ENCODE results near the gene DNAJC5. TPM values are rescaled to one million over a fixed set of nuclear protein-coding genes. Genes with fewer than 3 reads are reported as not detected.

The DNAJC5 gene
- total RNA-seq, 2 donors from 2014 or later, result 58.9 to 63.9 TPM

- Histone ChIP-seq H3K4me3 (no peak overlapping the region), H3K9me3 (no peaks in the 10 kb centered on the region), H3K36me3 (peaks cover 14% of the 10 kb centered on the region), H3K27me3 (no peaks in the 10 kb centered on the region), H3K9ac (ENCODE audit: low read depth in 2 of 2, low read length in 2 of 2) (no peak overlapping the region), H3K27ac (no peak overlapping the region), H3K4me1 (no peaks in the 10 kb centered on the region)
- intact Hi-C loops (cut with DNase I), result no loop called here
- no peak for DNase-seq
- no peak for TF ChIP-seq CTCF (IDR thresholded peaks at IDR 0.05)
Observed at GRCh38 chr20:63885264-63886053, 9.5 kb upstream of the DNAJC5 start.

- no peak for TF ChIP-seq CTCF (IDR thresholded peaks at IDR 0.05)
- Histone ChIP-seq H3K36me3 (peaks cover 18% of the 10 kb centered on the region), H3K27me3 (no peaks in the 10 kb centered on the region), H3K9ac (ENCODE audit: low read depth in 2 of 2, low read length in 2 of 2) (no peak overlapping the region), H3K9me3 (no peaks in the 10 kb centered on the region), H3K4me1 (no peaks in the 10 kb centered on the region), H3K27ac (no peak overlapping the region), H3K4me3 (no peak overlapping the region)
- no peak for DNase-seq
- intact Hi-C loops (cut with DNase I), result no loop called here
Observed at GRCh38 chr20:63886054-63886419, 8.9 kb upstream of the DNAJC5 start.

GRCh38 chr20:63886921-63887320, 8.0 kb upstream of the DNAJC5 start:
- Histone ChIP-seq H3K9me3 (no peaks in the 10 kb centered on the region), H3K36me3 (peaks cover 18% of the 10 kb centered on the region), H3K27ac (no peak overlapping the region), H3K4me3 (no peak overlapping the region), H3K27me3 (no peaks in the 10 kb centered on the region), H3K9ac (ENCODE audit: low read depth in 2 of 2, low read length in 2 of 2) (no peak overlapping the region), H3K4me1 (no peaks in the 10 kb centered on the region)
- intact Hi-C loops (cut with DNase I), result no loop called here
- DNase-seq, result no peak
- no peak for TF ChIP-seq CTCF (IDR thresholded peaks at IDR 0.05)

GRCh38 chr20:63889241-63890200, 5.4 kb upstream of the DNAJC5 start:
- Histone ChIP-seq H3K36me3 (peaks cover 12% of the 10 kb centered on the region), H3K27me3 (no peaks in the 10 kb centered on the region), H3K9me3 (no peaks in the 10 kb centered on the region), H3K4me3 (no peak overlapping the region), H3K27ac (no peak overlapping the region), H3K9ac (ENCODE audit: low read depth in 2 of 2, low read length in 2 of 2) (no peak overlapping the region), H3K4me1 (no peaks in the 10 kb centered on the region)
- intact Hi-C loops (cut with DNase I), result no loop called here
- no peak for DNase-seq
- no peak for TF ChIP-seq CTCF (IDR thresholded peaks at IDR 0.05)

- no peaks in the 10 kb centered on the region for H3K9me3 ChIP-seq
- H3K4me3 ChIP-seq, result no peak overlapping the region
- peaks cover 12% of the 10 kb centered on the region for H3K36me3 ChIP-seq
- no peaks in the 10 kb centered on the region for H3K4me1 ChIP-seq
- intact Hi-C loops (cut with DNase I), result no loop called here
- no peaks in the 10 kb centered on the region for H3K27me3 ChIP-seq
- DNase-seq, result no peak
- no peak for TF ChIP-seq CTCF (IDR thresholded peaks at IDR 0.05)
- H3K9ac ChIP-seq (ENCODE audit: low read depth in 2 of 2, low read length in 2 of 2), result no peak overlapping the region
- no peak overlapping the region for H3K27ac ChIP-seq
Observed at GRCh38 chr20:63890201-63890576, 4.7 kb upstream of the DNAJC5 start.

Data from colonic mucosa (tissue), 4 donors.